ENCODE results near the gene RPTOR.

- no peak for TF ChIP-seq CTCF (IDR thresholded peaks at IDR 0.05 in 4 of 5, conservative IDR thresholded peaks at IDR 0.05 in 1 of 5)
- TF ChIP-seq POLR2A (IDR thresholded peaks at IDR 0.05), result no peak
Observed at GRCh38 chr17:80948019-80948975, 403.7 kb downstream of the RPTOR start.

All from gastrocnemius medialis (tissue), 4 donors.